NCI-H2196 (cell line): ENCODE data around the gene GATA1.

Experiments
- DNase-seq: peaks from one replicate; lab custom pipeline; 2025; ENCODE audit not compliant: unreplicated experiment; lab: John Stamatoyannopoulos, UW

Gene GATA1

GRCh38 chrX:48839686-48840085 lies 53.3 kb downstream of the GATA1 start:
- no peak for DNase-seq
